GM10248 (cell line): ENCODE data around the gene SLC13A3.

ENCODE experiments used
- CTCF ChIA-PET: fragments of 300-600 bp; sonication (Branson Sonifier 250); formaldehyde crosslinking; extraction: SDS; loops from one replicate; lab custom pipeline; 2021; ENCODE audit warnings: antibody characterized with exemption; lab: Yijun Ruan, JAX
- POLR2A ChIA-PET: fragments of 350-650 bp; sonication (Branson Sonifier 250); formaldehyde crosslinking; extraction: SDS; loops from one replicate; lab custom pipeline; 2020; ENCODE audit warnings: antibody characterized with exemption; lab: Yijun Ruan, JAX
- DNase-seq: peaks from one replicate; pipeline ENCODE4 v3.0.0; 2012; ENCODE audit errors: extremely low spot score
- CTCF ChIP-seq: IDR thresholded peaks from 2 replicates; pipeline ENCODE4 v1.5.1; 2012; ENCODE audit warnings: mild to moderate bottlenecking, low read depth; ENCODE audit errors: extremely low read depth, missing control alignments, control extremely low read depth

The SLC13A3 gene

GRCh38 chr20:46607849-46608497 lies 43.3 kb downstream of the SLC13A3 start:
- CTCF ChIA-PET = interaction anchor here (1.2 to 1.5 kb wide), 3 partner anchors 9 to 45 kb away, joined by 3 to 4 read pairs (median 3); no protein-coding TSS in a partner anchor
- POLR2A ChIA-PET = no interaction called here
- no peak for DNase-seq
- TF ChIP-seq CTCF = no peak

- no peak for DNase-seq
- TF ChIP-seq CTCF = no peak
- ChIA-PET CTCF (interaction anchor here (1.2 kb wide), 2 partner anchors 10 to 46 kb away, joined by 3 to 4 read pairs; no protein-coding TSS in a partner anchor), POLR2A (no interaction called here)
Observed at GRCh38 chr20:46607191-46607848, 43.9 kb downstream of the SLC13A3 start.

- ChIA-PET CTCF (interaction anchor here (1.2 kb wide), 2 partner anchors 10 to 46 kb away, joined by 3 to 4 read pairs; no protein-coding TSS in a partner anchor), POLR2A (no interaction called here)
- DNase-seq = no peak
- no peak for TF ChIP-seq CTCF
Observed at GRCh38 chr20:46606817-46607190, 44.5 kb downstream of the SLC13A3 start.

- DNase-seq = no peak
- no peak for TF ChIP-seq CTCF
- CTCF ChIA-PET = interaction anchor here (1.2 kb wide), 2 partner anchors 11 to 47 kb away, joined by 3 to 4 read pairs; no protein-coding TSS in a partner anchor
- POLR2A ChIA-PET = no interaction called here
Observed at GRCh38 chr20:46605978-46606816, 45.1 kb downstream of the SLC13A3 start.

- DNase-seq = no peak
- POLR2A ChIA-PET = no interaction called here
- CTCF ChIA-PET = interaction anchor here (1.1 kb wide), 1 partner anchor 19 kb away, joined by 3 read pairs; no protein-coding TSS in a partner anchor
- TF ChIP-seq CTCF = no peak
Observed at GRCh38 chr20:46605181-46605580, 46.1 kb downstream of the SLC13A3 start.

GRCh38 chr20:46604551-46605133 lies 46.6 kb downstream of the SLC13A3 start:
- ChIA-PET POLR2A (no interaction called here), CTCF (interaction anchor here (1.1 to 1.2 kb wide), 2 partner anchors 19 to 298 kb away, joined by 3 read pairs; no protein-coding TSS in a partner anchor)
- TF ChIP-seq CTCF = no peak
- no peak for DNase-seq
